ENCODE results near the gene GJB5. TPM values are rescaled to one million over a fixed set of nuclear protein-coding genes. Genes with fewer than 3 reads are reported as not detected.
"Not testable (repeated sequence)": the region's sequence is repeated elsewhere in the genome, so short reads cannot be mapped to it uniquely, and the experiment has no call there.

GJB5 gene
- not detected in 2 replicates for total RNA-seq
- polyA plus RNA-seq (2012), result 0.08 TPM

GRCh38 chr1:34754964-34755637 is at the start of gene GJB5:
Gene GJB5, plus strand, starts transcription at chr1:34755047. Its CDS starts 2,284 bp downstream, at chr1:34757331.
- DNase-seq (ENCODE audit: low read depth), result no peak

GRCh38 chr1:34705077-34705476 is 49.8 kb upstream of the GJB5 start:
- DNase-seq (ENCODE audit: low read depth), result no peak

GRCh38 chr1:34708106-34708505 is 46.7 kb upstream of the GJB5 start:
- no peak for DNase-seq (ENCODE audit: low read depth)

DNA sequence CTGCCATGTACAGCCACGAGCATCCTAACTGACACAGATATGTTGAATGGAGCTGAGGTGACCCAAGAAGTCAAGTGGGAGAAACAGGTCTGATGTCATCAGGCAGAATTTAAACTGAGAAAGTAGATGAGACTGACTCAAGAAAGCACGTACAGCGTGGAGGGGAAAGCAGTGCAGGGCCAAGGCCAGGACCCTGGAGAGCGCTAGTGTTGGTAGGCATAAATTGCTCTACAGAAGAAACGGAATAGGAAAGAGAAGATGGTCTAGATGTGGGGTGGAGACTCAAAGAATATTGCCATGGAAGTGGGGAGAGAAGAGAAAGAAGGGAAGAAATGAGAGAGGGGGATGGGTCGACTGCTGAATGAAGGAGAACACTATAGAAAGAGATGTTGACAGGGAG is 45.3 kb upstream of the GJB5 start:
- DNase-seq (ENCODE audit: low read depth), result peak; percentile 7

DNA sequence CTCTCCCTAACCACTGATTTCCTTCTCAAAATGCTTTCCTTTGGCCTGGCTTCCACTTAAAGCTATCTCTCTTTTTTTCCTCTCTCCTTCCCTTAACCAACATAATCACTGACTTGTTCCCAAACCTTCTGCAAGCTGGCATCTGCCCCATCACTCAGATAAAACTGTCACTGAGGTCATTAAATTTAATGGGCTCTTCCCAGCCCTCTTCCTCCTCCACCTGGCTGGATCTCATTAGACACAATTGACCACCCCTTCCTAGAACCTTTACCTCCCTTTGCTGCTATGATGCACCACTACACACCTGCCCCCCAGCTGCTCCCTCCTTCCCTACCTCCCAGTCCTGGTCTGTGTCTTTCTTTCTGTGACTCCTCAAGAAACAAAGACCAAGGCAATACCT is 44.0 kb upstream of the GJB5 start:
- DNase-seq (ENCODE audit: low read depth), result no peak

DNA sequence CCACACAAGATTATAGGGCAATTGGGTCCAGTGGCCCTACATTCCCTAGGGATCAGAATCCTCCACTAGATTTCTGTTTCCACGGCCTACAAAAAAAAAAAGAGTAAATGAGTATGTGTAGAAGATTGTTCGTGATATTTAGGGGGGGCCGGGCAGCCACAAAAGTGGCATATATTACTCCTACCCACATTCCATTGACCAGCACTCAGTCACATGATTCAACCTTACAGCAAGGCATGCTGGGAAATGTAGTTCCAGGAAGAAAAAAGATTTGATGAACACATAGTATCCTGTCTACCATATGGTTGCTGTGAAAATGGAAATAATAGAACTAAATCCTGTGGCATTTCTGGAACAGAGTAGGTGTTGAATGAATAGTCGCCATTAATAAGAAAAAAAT is 43.4 kb upstream of the GJB5 start:
- DNase-seq (ENCODE audit: low read depth), result no peak

DNA sequence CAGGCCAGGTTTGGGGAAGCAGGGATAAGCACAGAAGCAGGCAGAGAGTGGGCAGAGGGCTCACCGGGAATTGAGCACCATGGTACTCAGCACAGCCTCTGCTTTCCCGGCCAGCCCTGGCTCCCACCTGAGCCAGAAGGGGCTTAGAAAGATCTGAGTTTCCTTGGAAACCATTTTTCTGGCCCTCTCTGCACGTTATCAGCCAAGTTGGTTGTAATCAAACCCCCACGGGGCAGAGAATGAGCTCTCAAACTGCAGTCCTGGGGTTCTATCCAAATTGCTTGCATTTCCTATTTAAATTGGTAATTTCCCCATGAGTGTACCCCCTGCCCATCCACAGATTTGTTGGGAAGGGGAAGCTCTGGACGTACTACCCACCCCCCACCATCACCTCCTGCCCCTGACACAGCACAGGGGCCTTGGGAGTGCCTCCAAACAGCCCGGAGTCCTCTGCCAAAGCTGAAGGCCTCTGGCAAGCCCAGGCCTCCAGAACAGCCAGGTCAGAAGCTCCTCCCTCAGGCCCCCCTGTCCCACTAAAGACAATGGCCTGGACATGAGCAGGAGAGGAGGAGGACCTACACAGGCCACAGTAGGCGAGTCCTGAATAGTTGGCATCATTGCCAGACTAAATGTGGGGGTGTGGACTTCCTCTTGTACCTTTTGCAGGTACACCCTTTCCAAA is 42.7 kb upstream of the GJB5 start:
- DNase-seq (ENCODE audit: low read depth), result no peak

GRCh38 chr1:34713443-34713842 is 41.4 kb upstream of the GJB5 start:
- no peak for DNase-seq (ENCODE audit: low read depth)

DNA sequence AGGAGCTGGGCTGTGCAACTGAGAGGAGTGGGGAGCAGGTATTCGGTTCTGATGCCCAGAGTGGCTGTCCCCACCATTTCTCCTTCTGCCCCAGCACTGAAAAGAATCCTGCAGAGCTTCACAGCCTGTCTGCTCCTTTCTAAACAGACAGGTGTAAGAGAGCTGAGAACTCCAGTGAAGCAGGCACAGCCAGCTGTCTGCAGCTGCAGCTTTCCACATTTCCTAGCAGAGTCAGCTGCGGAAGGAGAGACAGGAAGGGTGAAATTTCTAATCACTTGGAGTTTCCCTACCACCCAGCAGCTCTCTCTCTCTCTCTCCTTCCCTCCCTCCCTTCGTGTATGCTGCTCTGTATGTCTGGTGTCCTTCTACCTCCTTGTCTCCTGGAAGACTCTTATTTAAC is 40.5 kb upstream of the GJB5 start:
- DNase-seq (ENCODE audit: low read depth), result no peak

GRCh38 chr1:34715139-34715538 is 39.7 kb upstream of the GJB5 start:
- DNase-seq (ENCODE audit: low read depth), result no peak

- no peak for DNase-seq (ENCODE audit: low read depth)
Measured at GRCh38 chr1:34721241-34721640, 33.6 kb upstream of the GJB5 start.

DNA sequence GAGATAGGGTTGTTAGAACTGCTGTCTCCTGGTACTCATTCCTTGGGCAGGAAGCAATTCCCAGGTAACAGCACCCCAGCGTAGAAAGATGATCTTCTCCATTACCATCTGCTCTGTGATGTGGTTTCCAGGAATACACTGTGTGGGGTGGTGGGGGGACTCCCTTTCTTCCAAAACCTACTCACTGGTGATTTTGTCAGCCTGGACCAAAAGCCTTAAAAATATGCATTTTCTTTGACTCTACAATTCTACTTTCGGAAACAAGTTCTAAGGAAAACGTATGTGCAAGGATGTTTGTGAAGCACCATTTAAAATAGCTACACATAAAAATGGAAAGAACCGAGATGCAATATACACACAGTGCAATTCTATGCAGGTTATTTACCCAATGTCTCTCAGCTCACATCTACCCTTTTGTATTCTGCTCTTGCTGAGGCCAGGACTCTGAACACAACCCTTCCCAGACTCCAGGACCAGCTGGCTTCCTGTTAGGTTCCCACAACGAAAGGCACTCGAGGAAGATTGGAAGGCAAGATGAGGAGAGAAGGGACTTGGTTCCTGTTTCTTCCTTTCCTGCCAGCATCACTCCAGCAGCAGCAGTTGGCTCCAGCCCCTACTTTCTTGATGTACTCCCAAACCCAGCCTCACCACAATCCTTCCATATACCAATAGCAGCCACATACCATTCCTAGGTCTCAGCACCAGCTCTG is 33.0 kb upstream of the GJB5 start:
- DNase-seq (ENCODE audit: low read depth), result no peak

- no peak for DNase-seq (ENCODE audit: low read depth)
Measured at GRCh38 chr1:34726861-34727260, 28.0 kb upstream of the GJB5 start.

- no peak for DNase-seq (ENCODE audit: low read depth)
Measured at GRCh38 chr1:34730485-34730884, 24.4 kb upstream of the GJB5 start.

- DNase-seq (ENCODE audit: low read depth), result not testable (repeated sequence)
Measured at GRCh38 chr1:34732831-34733230, 22.0 kb upstream of the GJB5 start.

DNA sequence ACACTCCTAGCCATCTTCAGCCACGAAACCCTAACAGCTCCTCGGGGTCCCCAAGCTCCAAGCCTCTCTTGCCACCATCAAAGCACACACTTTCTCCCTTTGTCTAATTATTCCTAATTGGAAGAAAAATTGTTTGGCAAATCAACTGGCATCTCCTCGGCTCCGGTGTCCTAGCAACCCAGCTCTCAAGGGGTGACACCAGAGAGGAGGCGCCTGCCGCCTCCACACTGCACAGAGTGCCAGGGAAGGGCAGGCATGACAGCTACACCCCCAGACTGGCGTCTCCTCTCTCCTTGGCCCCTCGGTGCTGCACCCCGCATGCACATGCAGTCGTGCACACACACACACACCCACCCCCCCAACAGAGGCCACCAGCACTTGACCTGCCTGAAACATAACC is 18.2 kb upstream of the GJB5 start:
- DNase-seq (ENCODE audit: low read depth), result no peak

- not testable (repeated sequence) for DNase-seq (ENCODE audit: low read depth)
Measured at GRCh38 chr1:34737236-34737635, 17.6 kb upstream of the GJB5 start.

- no peak for DNase-seq (ENCODE audit: low read depth)
Measured at GRCh38 chr1:34739613-34740012, 15.2 kb upstream of the GJB5 start.

DNA sequence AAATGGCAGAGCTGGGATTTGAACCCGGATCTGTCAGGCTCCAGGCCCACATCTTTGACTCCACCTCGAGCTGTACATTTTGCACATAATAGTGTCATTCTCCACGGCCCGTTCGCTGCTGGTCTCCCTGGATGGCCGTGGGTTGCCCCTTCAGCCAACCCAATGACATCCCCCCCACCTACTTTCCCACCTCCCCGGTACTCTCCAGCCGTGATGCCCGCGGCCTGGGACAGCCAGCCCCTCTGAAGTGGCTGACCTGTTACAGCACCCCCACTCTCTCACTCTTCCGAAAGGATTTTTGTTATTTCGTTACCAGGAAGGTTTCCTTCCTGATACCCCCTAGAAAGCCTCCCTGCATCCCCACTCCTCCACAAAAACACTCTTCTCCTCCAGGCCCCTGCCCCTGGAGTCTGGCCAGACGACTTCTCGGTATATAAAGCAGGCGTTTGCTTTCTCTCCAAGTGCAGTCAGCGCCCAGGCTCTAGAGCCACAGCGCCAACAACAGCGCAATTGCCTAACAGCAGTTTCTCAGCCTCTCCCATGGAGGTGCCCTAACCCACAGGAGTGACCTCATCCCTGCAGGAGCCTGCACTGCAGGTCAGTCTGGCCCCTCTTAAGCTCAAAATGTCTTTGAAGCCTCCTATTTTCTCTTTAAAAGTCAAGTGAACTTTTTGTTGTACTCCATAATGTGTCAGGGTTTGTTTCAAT is 14.5 kb upstream of the GJB5 start:
- DNase-seq (ENCODE audit: low read depth), result no peak

DNA sequence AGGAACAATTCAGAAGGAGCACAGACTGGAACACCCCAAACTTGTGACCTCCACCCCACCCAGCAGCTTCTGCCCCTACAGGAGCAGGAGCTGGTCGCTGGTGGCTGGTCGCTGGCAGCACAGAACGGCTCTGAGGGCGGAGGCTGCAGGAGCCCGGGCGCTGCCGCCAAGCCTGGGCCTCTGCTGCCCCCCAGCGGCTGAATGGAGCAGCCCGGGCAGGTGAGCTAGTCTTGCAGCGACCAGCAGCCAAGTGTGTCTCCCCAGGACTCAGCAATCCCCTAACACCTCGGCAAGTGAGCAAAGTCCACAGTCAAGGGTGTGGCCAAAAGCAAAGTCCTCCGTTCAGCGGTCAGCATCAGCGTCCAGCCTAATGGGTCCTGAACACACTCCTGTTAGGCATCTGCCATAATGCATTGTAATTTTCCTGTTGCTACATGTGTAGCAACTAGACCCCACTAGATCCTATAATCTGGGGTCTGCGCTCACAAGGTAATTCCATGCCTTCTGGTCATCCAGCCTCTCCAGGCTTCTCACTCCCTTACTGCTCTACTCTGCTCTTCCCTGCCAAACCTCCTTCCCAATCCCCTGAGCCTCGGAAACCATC is 12.1 kb upstream of the GJB5 start:
- peak; percentile 67 for DNase-seq (ENCODE audit: low read depth)

- DNase-seq (ENCODE audit: low read depth), result no peak
Measured at GRCh38 chr1:34743775-34744174, 11.1 kb upstream of the GJB5 start.

All from myocyte (in vitro differentiated cells).